GM21786 (cell line): ENCODE results near the gene ZSCAN18.

Experiments
- ATAC-seq: cut with Tn5 transposase; IDR thresholded peaks from one replicate; pipeline ENCODE4 v1.9.1; 2021; ENCODE audit not compliant: unreplicated experiment

Gene ZSCAN18

GRCh38 chr19:58086825-58087710 is 11.0 kb downstream of the ZSCAN18 start:
- no peak for ATAC-seq

- ATAC-seq, result no peak
These were observed 12.6 kb downstream of the ZSCAN18 start for GRCh38 chr19:58085348-58085875.

GRCh38 chr19:58084596-58085347 is 13.3 kb downstream of the ZSCAN18 start:
- no peak for ATAC-seq

GRCh38 chr19:58083021-58083420 is 15.0 kb downstream of the ZSCAN18 start:
- ATAC-seq, result no peak

GRCh38 chr19:58079792-58080191 is 18.2 kb downstream of the ZSCAN18 start:
- ATAC-seq, result no peak

GRCh38 chr19:58067240-58067912 is 30.7 kb downstream of the ZSCAN18 start:
- no peak for ATAC-seq

- ATAC-seq, result no peak
These were observed 34.3 kb downstream of the ZSCAN18 start for GRCh38 chr19:58063712-58064111.

GRCh38 chr19:58060231-58060630 is 37.8 kb downstream of the ZSCAN18 start:
- no peak for ATAC-seq

GRCh38 chr19:58059671-58060078 is 38.4 kb downstream of the ZSCAN18 start:
- ATAC-seq, result no peak

- no peak for ATAC-seq
These were observed 38.9 kb downstream of the ZSCAN18 start, which contains the start of gene ZNF135 for GRCh38 chr19:58059003-58059670. TSS of gene ZNF135 (plus strand) at chr19:58059282. CDS start at chr19:58060003, 721 bp downstream.

GRCh38 chr19:58058467-58058866 is 39.6 kb downstream of the ZSCAN18 start:
- no peak for ATAC-seq

- ATAC-seq, result no peak
These were observed 41.2 kb downstream of the ZSCAN18 start for GRCh38 chr19:58056861-58057260.

GRCh38 chr19:58056261-58056660 is 41.8 kb downstream of the ZSCAN18 start:
- no peak for ATAC-seq

GRCh38 chr19:58054901-58055874 is 42.8 kb downstream of the ZSCAN18 start:
- no peak for ATAC-seq

GRCh38 chr19:58053480-58054156 is 44.4 kb downstream of the ZSCAN18 start:
- no peak for ATAC-seq

GRCh38 chr19:58052256-58052655 is 45.8 kb downstream of the ZSCAN18 start:
- no peak for ATAC-seq

GRCh38 chr19:58047672-58048071 is 50.4 kb downstream of the ZSCAN18 start:
- ATAC-seq, result no peak

GRCh38 chr19:58046856-58047255 is 51.2 kb downstream of the ZSCAN18 start:
- no peak for ATAC-seq
